ENCODE measurements around the gene USP40.

The USP40 gene

DNA sequence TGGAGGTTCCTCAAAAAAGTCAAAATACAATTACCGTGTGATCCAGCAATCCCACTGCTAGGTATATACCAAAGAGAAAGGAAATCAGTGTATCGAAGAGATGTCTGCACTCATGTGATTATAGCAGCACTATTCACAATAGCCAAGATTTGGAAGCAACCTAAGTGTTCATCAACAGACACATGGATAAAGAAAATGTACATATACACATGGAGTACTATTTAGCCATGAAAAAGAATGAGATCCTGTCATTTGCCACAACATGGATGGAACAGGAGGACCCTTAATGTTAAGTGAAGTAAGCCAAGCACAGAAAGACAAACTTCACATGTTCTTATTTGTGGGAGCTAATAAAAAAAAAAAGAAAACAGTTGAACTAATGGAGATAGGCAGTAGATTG is 133.6 kb downstream of the USP40 start:
- no peak overlapping the region for H3K27ac ChIP-seq (ENCODE audit: low read depth, low read length, severe bottlenecking)
- no peaks in the 10 kb centered on the region for H3K9me3 ChIP-seq (ENCODE audit: control insufficient read depth, low read length)
- 100% methylated on average over 1 of the region's 2 CpGs; no CpG with 5 or more reads in 1 of the 2 experiments for WGBS, 2 experiments (ENCODE audit: insufficient coverage in 2 of 2)

DNA sequence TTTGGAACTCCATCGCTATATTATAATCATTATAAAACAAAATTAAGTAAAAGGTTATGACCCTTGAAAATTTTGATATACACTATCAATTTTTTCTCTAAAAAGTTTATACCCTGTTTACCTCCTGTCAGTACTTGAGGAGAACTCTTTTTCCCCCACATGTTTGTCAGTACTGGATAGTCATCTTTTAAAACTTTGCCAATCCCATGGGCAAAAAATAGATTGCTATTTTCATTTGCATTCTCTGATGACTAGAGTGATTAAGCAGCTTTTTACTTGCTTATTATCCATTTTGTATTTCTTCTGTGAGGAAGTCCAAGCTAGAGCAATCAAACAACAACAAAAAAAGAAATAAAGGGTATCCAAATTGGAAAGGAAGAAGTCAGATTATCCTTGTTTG is 135.9 kb downstream of the USP40 start:
- Histone ChIP-seq H3K9me3 (ENCODE audit: control insufficient read depth, low read length) (peaks cover 5% of the 10 kb centered on the region), H3K27ac (ENCODE audit: low read depth, low read length, severe bottlenecking) (no peak overlapping the region), H3K36me3 (ENCODE audit: control insufficient read depth, insufficient read depth, low read length) (peaks cover 2% of the 10 kb centered on the region), H3K4me3 (ENCODE audit: extremely low read depth, insufficient read depth, low read length, poor library complexity, severe bottlenecking) (no peak overlapping the region), H3K4me1 (ENCODE audit: control insufficient read depth, insufficient read depth, low read length, poor library complexity, severe bottlenecking) (peaks cover 16% of the 10 kb centered on the region)
- WGBS, 2 experiments (ENCODE audit: insufficient coverage in 2 of 2) = no CpG with 5 or more reads among the region's 1 CpG

More for the DNA sequence above, 133.6 kb downstream of the USP40 start:
- peaks cover 26% of the 10 kb centered on the region for H3K36me3 ChIP-seq (ENCODE audit: control insufficient read depth, insufficient read depth, low read length)
- H3K4me3 ChIP-seq (ENCODE audit: extremely low read depth, insufficient read depth, low read length, poor library complexity, severe bottlenecking) = no peak overlapping the region
- peaks cover 16% of the 10 kb centered on the region for H3K4me1 ChIP-seq (ENCODE audit: control insufficient read depth, insufficient read depth, low read length, poor library complexity, severe bottlenecking)

DNA sequence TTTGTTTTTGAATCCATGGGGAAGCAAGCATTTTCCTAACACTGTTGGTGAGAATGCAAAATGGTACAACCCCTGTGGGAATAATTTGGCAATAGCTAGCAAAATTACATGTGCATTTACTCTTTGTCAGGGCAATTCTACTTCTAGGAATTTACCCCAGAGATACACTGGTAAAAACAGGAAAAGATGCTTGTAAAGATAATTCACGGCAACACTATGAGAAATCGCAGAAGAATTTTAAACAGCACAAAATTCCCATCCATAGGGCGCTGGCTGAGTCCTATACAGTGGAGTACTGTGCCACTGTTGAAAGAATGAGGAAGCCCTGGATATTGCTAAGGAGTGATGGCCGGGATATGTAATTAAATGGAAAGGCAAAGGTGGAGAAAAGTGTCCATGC is 136.5 kb downstream of the USP40 start:
- Histone ChIP-seq H3K36me3 (ENCODE audit: control insufficient read depth, insufficient read depth, low read length) (no peaks in the 10 kb centered on the region), H3K4me3 (ENCODE audit: extremely low read depth, insufficient read depth, low read length, poor library complexity, severe bottlenecking) (no peak overlapping the region), H3K4me1 (ENCODE audit: control insufficient read depth, insufficient read depth, low read length, poor library complexity, severe bottlenecking) (peaks cover 16% of the 10 kb centered on the region), H3K9me3 (ENCODE audit: control insufficient read depth, low read length) (peaks cover 8% of the 10 kb centered on the region), H3K27ac (ENCODE audit: low read depth, low read length, severe bottlenecking) (peak overlapping the region; percentile 59)
- 90 to 100% methylated on average over 2 of the region's 4 CpGs for WGBS, 2 experiments (ENCODE audit: insufficient coverage in 2 of 2)

DNA sequence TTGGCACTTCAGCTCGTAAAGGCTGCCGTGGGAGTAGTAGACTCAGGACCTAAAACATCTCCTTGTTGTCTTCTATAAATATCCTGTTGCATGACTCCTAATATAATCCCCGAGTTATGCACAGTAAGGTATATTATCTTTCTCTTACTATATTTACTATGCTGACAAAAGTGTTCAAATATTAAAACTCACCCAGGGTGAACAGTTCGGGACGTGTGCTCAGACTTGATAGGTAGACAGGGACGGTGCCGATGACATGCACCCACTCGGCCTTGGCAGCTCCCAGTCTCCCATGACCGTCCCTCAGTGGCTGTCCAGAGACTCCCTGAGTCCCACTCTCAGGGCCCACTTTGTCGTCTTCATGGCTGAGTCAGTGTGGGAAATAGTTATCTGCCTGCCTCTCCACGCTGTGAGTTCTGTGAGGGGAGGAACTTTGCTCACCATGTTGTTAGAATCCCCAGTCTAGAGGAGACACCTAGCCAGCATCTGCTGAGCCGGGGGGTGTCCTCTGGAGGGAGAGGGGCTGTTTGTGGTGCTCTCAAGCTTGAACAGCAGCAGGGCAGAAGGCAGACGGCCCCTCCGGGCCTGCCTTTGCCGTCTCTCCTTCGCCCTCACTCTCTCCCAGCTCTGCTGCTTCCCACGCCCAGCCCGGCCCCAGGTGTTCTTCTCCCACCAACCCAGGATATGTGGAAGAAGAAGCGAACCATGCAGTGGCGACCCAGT is 137.2 kb downstream of the USP40 start:
- no peak overlapping the region for H3K4me3 ChIP-seq (ENCODE audit: extremely low read depth, insufficient read depth, low read length, poor library complexity, severe bottlenecking)
- peak overlapping the region; percentile 59 for H3K27ac ChIP-seq (ENCODE audit: low read depth, low read length, severe bottlenecking)
- 91 to 95% methylated on average over 12 to 13 of the region's 20 CpGs for WGBS, 2 experiments (ENCODE audit: insufficient coverage in 2 of 2)
- peaks cover 16% of the 10 kb centered on the region for H3K4me1 ChIP-seq (ENCODE audit: control insufficient read depth, insufficient read depth, low read length, poor library complexity, severe bottlenecking)
- H3K36me3 ChIP-seq (ENCODE audit: control insufficient read depth, insufficient read depth, low read length) = no peaks in the 10 kb centered on the region
- H3K9me3 ChIP-seq (ENCODE audit: control insufficient read depth, low read length) = peaks cover 8% of the 10 kb centered on the region

DNA sequence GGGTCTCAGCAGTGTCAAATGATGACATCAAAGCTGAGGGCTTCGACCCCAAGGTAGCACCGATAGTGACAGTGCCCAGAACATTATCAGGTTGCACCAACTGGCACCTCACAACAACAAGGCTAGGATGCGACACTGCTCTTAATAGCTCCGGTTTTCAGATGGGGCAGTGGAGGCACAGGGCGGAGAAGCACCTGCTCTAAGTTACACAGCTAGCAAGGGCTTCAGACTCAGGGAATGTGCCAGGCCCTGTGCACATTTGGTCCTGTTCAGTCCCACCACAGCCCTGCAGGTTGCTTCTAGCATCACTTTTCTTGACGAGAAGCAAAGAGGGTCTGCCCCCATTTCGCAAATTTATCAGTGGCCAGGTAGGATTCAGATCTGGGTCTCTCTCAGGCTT is 138.1 kb downstream of the USP40 start:
- no peak overlapping the region for H3K27ac ChIP-seq (ENCODE audit: low read depth, low read length, severe bottlenecking)
- WGBS, 2 experiments (ENCODE audit: insufficient coverage in 2 of 2) = 95 to 98% methylated on average over 5 to 7 of the region's 7 CpGs

DNA sequence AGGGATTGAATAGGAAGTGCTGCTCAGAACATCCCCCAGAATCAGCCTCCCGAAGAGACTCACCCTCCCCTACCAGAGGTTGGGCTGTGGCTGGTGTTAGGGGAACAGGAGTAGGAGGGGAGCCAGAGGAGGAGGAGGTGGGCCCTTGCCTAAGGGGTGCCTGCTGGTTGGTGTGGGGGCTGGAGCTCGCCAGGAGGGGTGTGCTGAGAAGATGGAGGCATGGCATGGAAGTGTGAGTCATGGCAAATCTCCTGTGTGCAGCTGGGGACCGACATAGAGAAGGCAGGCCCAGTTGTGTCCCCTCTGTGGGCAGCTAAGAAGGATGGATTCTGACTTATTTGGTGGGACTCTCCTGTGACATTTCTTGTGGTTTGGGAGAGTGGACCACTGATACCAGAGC is 138.6 kb downstream of the USP40 start:
- no peak overlapping the region for H3K27ac ChIP-seq (ENCODE audit: low read depth, low read length, severe bottlenecking)
- no peak overlapping the region for H3K4me3 ChIP-seq (ENCODE audit: extremely low read depth, insufficient read depth, low read length, poor library complexity, severe bottlenecking)
- peaks cover 8% of the 10 kb centered on the region for H3K9me3 ChIP-seq (ENCODE audit: control insufficient read depth, low read length)
- peaks cover 16% of the 10 kb centered on the region for H3K4me1 ChIP-seq (ENCODE audit: control insufficient read depth, insufficient read depth, low read length, poor library complexity, severe bottlenecking)
- 71 to 85% methylated on average over 1 to 2 of the region's 3 CpGs for WGBS, 2 experiments (ENCODE audit: insufficient coverage in 2 of 2)
- H3K36me3 ChIP-seq (ENCODE audit: control insufficient read depth, insufficient read depth, low read length) = peaks cover under 1% of the 10 kb centered on the region

More for the DNA sequence above, 138.1 kb downstream of the USP40 start:
- Histone ChIP-seq H3K4me1 (ENCODE audit: control insufficient read depth, insufficient read depth, low read length, poor library complexity, severe bottlenecking) (peaks cover 16% of the 10 kb centered on the region), H3K4me3 (ENCODE audit: extremely low read depth, insufficient read depth, low read length, poor library complexity, severe bottlenecking) (no peak overlapping the region), H3K9me3 (ENCODE audit: control insufficient read depth, low read length) (peaks cover 8% of the 10 kb centered on the region), H3K36me3 (ENCODE audit: control insufficient read depth, insufficient read depth, low read length) (no peaks in the 10 kb centered on the region)

DNA sequence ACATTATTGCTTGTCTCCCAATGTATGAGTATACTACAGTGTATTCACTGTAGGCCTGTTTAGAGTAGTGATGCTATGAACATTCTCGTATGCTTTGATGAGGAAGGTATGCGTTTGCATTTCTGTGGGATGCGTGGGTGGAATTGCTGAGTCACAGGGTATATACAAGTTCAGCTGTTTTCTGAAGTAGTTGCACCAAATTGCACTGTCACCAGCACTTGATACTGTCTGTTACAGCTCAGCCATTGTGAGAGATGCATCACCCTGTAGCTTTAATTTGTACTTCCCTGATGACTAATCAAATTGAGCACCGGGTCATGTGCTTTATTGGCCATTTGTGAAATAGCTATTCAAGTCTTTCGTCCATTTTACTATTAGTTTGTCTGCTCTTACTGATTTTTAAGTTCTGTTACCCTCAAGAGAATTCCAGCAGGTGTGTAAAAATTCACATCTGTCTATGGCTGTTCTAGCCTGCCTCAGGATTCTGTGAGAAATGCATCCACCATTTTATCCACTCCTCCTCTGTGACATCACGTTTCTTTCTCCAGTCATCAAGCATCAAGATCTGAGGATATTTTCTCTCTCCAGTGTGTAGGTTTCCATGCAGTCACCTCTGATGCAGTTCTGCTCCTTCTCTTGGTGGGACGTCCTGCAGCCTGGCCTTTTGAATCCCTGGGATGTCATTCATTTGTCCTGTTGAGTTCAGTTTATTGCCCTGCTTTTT is 139.8 kb downstream of the USP40 start:
- 91 to 94% methylated on average over 4 to 7 of the region's 7 CpGs for WGBS, 2 experiments (ENCODE audit: insufficient coverage in 2 of 2)
- H3K27ac ChIP-seq (ENCODE audit: low read depth, low read length, severe bottlenecking) = no peak overlapping the region
- no peak overlapping the region for H3K4me3 ChIP-seq (ENCODE audit: extremely low read depth, insufficient read depth, low read length, poor library complexity, severe bottlenecking)
- H3K36me3 ChIP-seq (ENCODE audit: control insufficient read depth, insufficient read depth, low read length) = peaks cover 3% of the 10 kb centered on the region
- H3K4me1 ChIP-seq (ENCODE audit: control insufficient read depth, insufficient read depth, low read length, poor library complexity, severe bottlenecking) = peaks cover 20% of the 10 kb centered on the region
- H3K9me3 ChIP-seq (ENCODE audit: control insufficient read depth, low read length) = peaks cover 8% of the 10 kb centered on the region
